GM19455 (cell line): ENCODE results near the gene GPR141.
"Not testable (repeated sequence)": the region's sequence is repeated elsewhere in the genome, so short reads cannot be mapped to it uniquely, and the experiment has no call there.

ENCODE experiments used
- ATAC-seq: cut with Tn5 transposase; IDR thresholded peaks from one replicate; pipeline ENCODE4 v1.9.1; 2021; ENCODE audit not compliant: unreplicated experiment

GPR141 gene

GRCh38 chr7:37686556-37687345 is 3.2 kb downstream of the GPR141 start:
- ATAC-seq = no peak

GRCh38 chr7:37690206-37690605 is 6.6 kb downstream of the GPR141 start:
- ATAC-seq = no peak

- ATAC-seq = no peak
Measured at GRCh38 chr7:37694208-37695094, 10.9 kb downstream of the GPR141 start.

- no peak for ATAC-seq
Measured at GRCh38 chr7:37698276-37698675, 14.7 kb downstream of the GPR141 start.

DNA sequence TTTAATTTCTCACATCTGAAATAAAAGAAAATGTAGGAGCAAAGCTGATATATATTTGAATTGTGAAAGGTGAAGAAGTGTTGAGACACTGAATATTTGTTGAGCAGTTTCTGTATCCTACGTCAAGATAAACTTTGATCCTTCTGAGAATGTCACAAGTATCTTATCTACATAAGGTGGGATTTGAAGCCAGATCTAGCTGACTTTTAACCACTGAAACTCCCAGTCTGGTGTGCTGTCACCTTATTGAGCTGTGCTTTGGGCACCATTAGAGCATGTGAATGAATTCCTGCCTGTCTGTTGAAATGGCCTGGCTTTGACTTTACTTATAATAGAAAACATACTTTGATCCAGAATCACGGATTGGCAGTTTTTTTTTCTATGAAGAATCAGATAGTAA is 15.2 kb downstream of the GPR141 start:
- ATAC-seq = no peak

GRCh38 chr7:37701769-37702168 is 18.2 kb downstream of the GPR141 start:
- no peak for ATAC-seq

DNA sequence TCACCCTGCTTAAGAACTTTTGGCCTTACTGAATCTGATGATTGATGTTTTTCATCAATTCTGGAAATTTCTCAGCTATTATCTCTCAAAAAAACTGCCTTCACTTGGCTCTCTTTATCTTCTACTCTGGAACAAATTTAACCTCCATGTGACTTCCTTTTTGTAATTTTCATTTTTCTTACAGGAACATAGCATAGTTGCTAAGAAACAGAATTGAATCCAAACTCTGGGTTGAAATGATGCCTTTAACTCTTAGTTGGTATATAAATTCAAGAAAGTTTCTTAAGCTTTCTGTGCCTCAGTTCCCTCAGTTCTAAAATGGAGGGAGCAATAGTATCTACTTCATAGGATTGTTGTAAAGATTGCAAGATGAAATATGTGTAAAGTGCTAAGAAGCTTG is 19.8 kb downstream of the GPR141 start:
- no peak for ATAC-seq

DNA sequence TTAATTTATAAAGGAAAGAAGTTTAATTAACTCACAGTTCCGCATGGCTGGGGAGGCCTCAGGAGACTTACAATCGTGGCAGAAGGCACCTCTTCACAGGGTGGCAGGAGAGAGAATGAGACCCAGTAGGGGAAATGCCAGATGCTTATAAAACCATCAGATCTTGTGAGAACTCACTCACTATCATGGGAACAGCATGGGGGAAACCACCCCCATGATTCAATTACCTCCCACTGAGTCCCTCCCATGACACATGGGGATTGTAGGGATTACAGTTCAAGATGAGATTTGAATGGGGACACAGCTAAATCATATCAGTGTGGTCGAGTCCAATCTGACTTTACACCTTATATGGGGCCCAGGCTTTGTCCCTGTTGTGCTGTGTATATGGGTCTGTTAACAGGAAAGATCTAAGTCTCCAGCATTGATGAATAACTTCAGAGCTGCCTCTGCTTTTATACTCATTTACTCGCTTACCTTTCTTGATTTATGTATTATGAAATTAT is 20.8 kb downstream of the GPR141 start:
- not testable (repeated sequence) for ATAC-seq

DNA sequence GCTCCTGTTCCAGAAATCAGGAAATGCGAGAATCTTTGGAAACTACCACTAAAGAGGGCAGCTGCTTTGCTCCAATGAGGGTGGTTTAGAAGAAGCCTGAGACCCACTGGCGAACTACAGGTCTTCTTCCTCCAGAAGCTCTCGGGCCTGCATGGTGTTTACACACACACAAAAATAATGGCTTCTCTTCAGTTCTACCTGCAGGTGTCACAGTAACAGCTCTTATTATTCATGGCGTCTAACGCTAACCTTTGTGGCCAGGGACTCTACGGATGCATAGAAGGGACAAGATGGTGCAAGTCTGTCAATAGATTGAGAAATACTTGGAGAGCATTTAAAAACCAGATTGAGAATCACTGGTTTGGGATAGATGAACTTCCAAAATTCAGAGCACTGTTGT is 22.4 kb downstream of the GPR141 start:
- ATAC-seq = no peak

GRCh38 chr7:37706804-37707203 is 23.2 kb downstream of the GPR141 start:
- ATAC-seq = no peak

DNA sequence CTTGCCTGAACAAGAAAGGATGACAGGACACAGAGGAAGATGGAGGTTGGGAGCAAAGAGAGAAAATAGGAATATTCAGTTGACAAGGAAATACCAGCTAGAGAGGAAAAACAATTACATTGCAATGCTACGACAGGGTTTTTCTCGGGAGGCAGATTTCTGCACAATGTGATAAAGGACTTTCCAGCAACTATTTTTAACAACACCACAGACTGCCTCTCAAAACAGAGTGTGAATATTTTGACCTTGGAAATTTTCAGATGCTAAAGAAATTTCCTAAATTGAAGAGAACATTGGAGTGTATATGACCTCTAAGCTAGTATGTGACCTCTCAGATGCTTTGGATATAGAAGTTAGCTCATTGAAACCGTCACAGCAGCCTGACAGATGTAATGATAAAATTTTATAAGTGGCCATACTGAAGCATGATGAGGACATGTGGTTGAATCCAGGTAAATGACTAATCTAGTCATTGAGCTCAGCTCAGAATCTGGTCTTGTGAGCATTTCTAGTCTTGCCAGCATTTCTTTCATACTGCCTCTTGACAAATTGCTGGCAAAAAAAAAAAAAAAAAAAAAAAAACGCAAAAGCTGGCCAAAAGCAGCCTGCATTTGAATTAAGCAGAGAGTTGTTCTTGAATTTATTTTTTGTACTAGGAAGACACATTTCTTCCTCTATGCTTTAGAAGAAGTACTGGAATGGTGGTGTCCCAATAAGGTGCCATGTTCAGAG is 24.4 kb downstream of the GPR141 start:
- no peak for ATAC-seq

DNA sequence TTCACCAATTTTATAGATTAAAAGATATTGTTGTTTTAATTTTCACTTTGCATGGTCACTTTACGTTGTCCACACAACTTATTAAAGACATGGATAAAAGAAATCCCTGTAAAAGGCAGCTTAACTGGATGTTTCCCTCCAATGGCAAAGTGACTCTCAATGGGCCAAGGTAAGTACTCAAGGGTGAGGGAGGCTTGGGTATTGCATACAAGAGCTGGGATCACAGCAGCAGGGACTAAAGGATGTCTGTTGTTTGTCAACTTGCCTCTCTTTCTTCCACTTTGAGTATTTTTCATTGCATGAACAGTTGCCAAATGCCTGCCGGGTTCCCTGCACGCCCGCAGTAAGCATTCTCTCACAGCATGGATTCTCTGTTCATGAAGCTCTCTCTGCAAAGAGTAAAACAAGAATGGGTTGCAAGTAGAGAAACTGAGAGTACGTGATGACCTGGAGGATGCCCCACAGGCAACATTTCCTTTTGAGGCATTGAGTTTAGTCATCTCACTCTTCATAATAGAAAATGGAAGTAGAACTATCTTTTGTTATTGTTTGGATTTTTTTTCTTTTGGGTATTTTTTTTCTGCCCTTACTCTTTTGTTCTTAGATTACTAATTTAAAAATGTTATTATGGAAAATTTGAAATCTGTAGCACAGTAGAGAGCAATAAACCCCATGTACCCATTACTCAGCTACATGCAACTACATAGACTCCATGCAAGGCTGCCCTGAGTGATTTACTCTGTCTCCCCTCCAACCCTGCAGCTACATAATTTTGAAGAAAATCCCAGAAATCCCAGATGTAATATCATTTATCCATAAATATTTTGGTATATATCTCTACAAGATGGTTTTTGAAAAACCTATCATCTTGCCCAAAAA is 26.3 kb downstream of the GPR141 start:
- peak; percentile 98 for ATAC-seq

DNA sequence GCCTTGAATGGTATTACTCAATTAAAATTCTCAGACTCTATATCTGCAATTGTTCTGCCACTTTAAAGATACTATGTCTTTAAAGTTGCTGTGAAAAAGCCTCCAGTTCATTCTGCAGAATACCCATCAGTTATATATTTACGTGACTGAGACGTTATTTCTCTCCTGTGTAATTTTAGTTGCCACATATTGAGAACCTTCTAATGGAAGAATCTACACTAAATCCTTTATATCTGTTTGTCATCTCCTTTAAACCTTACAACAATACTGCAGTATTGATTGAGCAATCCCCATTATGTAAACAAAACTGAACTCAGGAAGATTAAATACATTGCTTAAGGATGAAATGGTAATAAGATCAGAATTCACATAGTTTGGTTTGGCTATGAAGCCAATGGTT is 30.0 kb downstream of the GPR141 start:
- ATAC-seq = no peak

DNA sequence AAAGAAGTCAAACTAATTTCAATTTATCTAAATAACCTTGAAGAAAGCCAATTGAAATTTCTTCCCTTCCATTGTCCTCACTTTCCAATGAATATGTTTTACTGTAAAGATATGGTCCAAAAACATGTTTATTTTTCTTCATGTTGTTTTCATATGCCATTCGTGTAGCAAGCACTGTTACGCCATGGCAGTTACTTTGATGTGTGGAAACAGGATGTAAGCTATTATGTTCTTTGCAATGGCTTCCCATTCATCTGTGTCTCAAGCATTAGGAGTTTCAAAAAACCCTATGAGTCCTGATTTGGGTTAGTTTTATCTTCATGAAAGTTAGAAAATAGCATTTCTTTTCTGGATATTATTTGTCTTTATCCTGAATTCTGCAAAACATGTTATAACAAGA is 31.0 kb downstream of the GPR141 start:
- ATAC-seq = no peak

GRCh38 chr7:37718585-37718984 is 35.0 kb downstream of the GPR141 start:
- ATAC-seq = peak; percentile 55

DNA sequence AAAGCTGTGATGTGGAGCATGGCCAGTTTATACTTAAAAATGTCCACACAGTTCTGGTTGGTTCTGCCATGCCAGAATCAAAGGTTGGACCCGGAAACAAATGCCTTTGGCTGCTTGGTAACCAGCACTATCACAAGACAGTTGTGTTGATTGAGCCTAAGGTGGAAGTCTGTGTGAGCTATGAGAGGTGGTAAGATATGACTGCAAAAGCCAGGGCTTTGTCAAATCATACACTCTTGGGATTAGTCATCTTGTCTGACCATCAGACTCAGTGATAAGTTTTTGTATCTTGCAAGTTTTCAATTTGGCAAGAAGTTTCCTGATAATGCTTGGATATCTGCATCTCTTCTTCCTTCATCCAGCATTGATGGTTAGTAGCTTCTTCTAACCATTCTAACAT is 35.5 kb downstream of the GPR141 start:
- ATAC-seq = peak; percentile 89

DNA sequence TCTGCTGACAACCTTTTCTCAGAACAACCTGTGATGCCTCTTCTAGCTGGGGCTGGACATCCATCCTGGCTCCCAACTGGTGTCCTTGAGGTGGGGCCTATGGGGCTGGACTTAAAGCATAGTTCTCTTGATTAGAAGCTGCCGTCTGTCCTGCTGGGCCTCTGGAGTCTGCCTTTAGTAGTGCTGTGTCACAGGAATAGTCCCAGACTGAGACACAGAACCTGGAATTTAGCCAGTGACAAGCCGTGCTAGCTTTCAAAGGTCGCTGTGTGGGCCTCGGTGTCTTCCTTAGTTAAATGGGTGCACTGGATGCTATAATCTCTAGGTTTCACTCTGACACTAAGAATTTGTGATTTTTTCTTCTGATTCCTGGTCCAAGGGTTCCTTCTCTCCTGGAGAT is 41.2 kb downstream of the GPR141 start:
- ATAC-seq = no peak

GRCh38 chr7:37726016-37726415 is 42.5 kb downstream of the GPR141 start:
- no peak for ATAC-seq

DNA sequence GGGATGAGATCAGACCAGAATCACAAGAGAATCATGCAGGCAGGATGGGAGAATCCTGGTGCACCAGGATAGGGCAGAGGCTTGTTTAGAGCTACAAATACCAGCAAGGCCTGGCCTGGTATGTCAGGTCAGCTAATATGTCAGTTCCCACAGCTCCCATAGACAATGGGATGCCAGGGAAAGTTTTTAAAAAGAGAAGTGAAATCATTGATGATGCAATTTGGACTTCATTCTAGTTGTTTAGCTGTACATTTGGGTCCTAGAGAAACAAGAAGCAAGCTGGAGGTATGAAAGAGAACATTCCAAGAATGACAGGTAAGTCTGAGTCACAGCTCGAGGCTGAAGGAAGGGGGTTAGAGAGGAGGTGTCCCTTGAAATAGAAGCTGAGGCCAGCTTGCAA is 45.2 kb downstream of the GPR141 start:
- ATAC-seq = no peak

- no peak for ATAC-seq
Measured at GRCh38 chr7:37729181-37729580, 45.6 kb downstream of the GPR141 start.
